Adipocyte (in vitro differentiated cells): ENCODE results near the gene SNRNP25.

Experiments
- DNase-seq: peaks from one replicate; pipeline ENCODE4 v3.0.0-alpha.2; 2015; ENCODE audit warnings: low read depth
- H3K27me3 ChIP-seq: replicated peaks from 2 replicates; pipeline ENCODE4 v1.7.0; 2013; ENCODE audit warnings: mild to moderate bottlenecking, low read length, moderate library complexity; ENCODE audit not compliant: control insufficient read depth, insufficient read depth
- H3K36me3 ChIP-seq: 2 replicates; pipeline ENCODE4 v1.7.0; 2013; ENCODE audit warnings: low read length, mild to moderate bottlenecking, moderate library complexity; ENCODE audit not compliant: control insufficient read depth, insufficient read depth, severe bottlenecking
- H3K4me1 ChIP-seq: 2 replicates; pipeline ENCODE4 v1.7.0; 2013; ENCODE audit warnings: mild to moderate bottlenecking, low read length, moderate library complexity; ENCODE audit not compliant: control insufficient read depth, insufficient read depth
- H3K4me3 ChIP-seq: 2 replicates; pipeline ENCODE4 v1.7.0; 2013; ENCODE audit warnings: mild to moderate bottlenecking, low read length, moderate library complexity
- H3K9ac ChIP-seq: 2 replicates; pipeline ENCODE4 v1.7.0; 2013; ENCODE audit warnings: mild to moderate bottlenecking, low read length, moderate library complexity
- H3K9me3 ChIP-seq: 2 replicates; pipeline ENCODE4 v1.7.0; 2013; ENCODE audit warnings: mild to moderate bottlenecking, low read length, moderate library complexity; ENCODE audit not compliant: control insufficient read depth

SNRNP25 gene

DNA sequence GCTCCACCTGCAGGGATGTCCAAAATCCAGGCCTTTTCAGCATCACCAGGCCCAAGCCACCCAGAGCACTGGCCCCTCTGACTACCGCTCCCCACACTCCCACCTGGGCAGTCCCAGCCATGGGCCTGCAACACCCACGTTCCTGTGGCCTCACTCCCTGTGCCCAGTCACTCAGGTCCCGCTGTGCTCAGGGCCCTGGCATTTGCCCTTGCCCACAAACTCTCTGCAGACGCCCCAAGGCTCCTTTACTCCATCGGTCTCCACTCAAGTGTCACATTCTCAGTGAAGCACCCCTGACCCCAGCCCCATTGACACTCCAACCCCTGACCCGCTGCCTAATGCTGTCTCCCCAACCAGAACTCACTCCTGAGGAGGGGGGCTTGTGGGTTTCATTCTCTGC, 48.0 kb downstream of the SNRNP25 start:
- no peak for DNase-seq
- peaks cover 22% of the 10 kb centered on the region for H3K4me1 ChIP-seq
- H3K36me3 ChIP-seq: peaks cover 41% of the 10 kb centered on the region
- no peak overlapping the region for H3K9ac ChIP-seq
- H3K27me3 ChIP-seq: no peaks in the 10 kb centered on the region
- no peaks in the 10 kb centered on the region for H3K9me3 ChIP-seq
- no peak overlapping the region for H3K4me3 ChIP-seq

DNA sequence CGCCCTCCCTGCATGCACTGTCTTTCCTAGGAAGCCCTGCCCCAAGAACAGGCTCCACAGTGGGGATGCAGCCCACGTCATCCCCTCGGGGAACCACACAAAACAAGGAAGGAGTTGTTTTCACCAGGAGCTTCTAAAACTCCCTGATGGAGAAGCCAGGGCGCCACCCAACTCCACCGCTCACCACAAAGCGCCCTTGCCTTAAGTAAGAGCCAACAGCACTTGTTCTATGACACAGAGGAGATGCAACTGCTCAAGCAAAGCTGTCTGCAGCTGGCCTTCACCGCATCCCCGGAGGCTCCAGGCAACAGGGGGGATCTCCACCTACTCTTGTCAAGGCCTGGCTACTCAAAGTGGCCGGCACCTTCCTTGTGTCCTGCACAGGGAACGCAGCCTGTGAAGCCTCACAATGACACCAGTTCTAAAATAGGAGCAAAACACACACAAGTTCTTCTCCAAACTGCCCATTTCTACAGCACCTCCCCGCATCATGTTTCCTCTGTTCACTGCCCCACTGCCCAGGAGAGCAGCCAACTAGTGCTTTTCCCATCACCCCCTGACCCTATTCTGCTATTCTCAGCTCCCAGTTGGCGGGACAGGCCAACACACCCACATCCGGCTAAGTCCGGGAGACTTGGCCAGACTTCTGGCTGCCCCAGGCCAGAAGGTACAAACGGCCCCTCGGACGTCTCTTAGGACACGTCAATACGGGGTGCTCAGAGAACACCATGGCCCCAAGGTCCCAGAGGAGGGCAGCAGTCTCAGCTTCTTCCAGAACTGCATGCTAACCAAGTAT, 48.6 kb downstream of the SNRNP25 start:
- Histone ChIP-seq H3K9me3 (no peaks in the 10 kb centered on the region), H3K36me3 (peaks cover 44% of the 10 kb centered on the region), H3K9ac (peak overlapping the region; percentile 32), H3K4me3 (no peak overlapping the region), H3K27me3 (no peaks in the 10 kb centered on the region), H3K4me1 (peaks cover 19% of the 10 kb centered on the region)
- no peak for DNase-seq

DNA sequence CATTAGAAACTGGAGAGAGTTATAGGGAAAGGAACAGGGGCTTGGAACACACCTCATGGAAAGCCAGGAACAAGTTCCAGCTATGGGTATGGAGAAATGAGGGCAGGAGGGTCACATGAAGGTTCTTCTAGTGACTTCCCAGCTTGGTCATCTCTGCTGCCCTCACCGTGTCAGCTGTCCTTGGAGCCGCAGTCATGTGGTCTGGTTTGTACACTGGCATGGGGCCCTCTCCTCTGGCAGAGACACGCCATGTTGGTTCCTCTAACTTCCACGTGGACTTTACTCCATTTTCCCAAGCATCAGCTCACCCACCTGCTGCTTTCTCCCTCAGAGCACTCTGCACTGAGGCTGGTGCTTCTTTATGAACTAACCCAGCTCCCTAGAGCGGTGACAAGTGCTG, 50.7 kb downstream of the SNRNP25 start:
- Histone ChIP-seq H3K27me3 (no peaks in the 10 kb centered on the region), H3K4me3 (no peak overlapping the region), H3K36me3 (peaks cover 41% of the 10 kb centered on the region), H3K9me3 (no peaks in the 10 kb centered on the region), H3K4me1 (peaks cover 18% of the 10 kb centered on the region), H3K9ac (no peak overlapping the region)
- DNase-seq: no peak

DNA sequence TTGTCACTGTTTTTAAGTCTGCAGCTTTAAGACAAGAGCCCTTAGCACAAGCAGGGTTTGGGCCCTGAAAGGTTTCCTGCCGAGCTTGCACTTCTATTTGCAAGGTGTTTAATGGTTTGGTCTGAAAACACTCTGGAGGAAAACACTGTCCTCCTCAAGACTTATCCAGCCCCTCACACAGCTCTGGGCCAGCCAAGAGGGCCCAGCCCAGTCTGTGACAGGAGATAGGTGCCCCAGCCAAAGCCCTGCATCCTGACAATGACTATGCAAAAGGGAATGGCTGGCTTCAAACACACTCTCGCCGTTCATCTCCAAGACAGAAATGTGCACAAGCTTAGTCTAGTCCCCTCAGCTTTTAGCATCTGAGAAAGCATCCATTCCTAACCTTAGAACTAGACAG, 51.3 kb downstream of the SNRNP25 start:
- H3K9me3 ChIP-seq: no peaks in the 10 kb centered on the region
- no peak for DNase-seq

DNA sequence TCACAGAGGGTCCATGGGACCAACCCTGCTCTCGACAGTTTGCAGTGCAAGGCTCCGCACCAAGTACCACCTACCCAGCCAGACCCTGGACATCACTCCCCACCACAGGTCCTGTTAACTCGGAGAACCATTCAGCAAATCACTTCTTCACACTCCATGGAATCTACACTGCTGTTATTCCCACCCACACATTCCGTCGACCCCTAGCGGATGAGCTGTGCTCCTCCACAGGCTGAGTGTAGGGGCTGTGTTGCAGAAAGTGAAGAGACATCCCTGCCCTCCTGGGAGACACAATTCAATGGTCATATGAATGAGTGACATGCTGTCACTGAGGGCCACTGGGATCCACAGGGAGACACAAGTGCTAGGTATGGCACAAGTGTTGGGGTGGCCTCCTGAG, 51.9 kb downstream of the SNRNP25 start:
- Histone ChIP-seq H3K27me3 (no peaks in the 10 kb centered on the region), H3K4me3 (no peak overlapping the region), H3K9me3 (no peaks in the 10 kb centered on the region), H3K36me3 (peaks cover 47% of the 10 kb centered on the region), H3K4me1 (peaks cover 18% of the 10 kb centered on the region), H3K9ac (no peak overlapping the region)
- no peak for DNase-seq

More for the DNA sequence above, 51.3 kb downstream of the SNRNP25 start:
- Histone ChIP-seq H3K9ac (no peak overlapping the region), H3K4me3 (no peak overlapping the region), H3K27me3 (no peaks in the 10 kb centered on the region), H3K4me1 (peaks cover 18% of the 10 kb centered on the region), H3K36me3 (peaks cover 46% of the 10 kb centered on the region)

DNA sequence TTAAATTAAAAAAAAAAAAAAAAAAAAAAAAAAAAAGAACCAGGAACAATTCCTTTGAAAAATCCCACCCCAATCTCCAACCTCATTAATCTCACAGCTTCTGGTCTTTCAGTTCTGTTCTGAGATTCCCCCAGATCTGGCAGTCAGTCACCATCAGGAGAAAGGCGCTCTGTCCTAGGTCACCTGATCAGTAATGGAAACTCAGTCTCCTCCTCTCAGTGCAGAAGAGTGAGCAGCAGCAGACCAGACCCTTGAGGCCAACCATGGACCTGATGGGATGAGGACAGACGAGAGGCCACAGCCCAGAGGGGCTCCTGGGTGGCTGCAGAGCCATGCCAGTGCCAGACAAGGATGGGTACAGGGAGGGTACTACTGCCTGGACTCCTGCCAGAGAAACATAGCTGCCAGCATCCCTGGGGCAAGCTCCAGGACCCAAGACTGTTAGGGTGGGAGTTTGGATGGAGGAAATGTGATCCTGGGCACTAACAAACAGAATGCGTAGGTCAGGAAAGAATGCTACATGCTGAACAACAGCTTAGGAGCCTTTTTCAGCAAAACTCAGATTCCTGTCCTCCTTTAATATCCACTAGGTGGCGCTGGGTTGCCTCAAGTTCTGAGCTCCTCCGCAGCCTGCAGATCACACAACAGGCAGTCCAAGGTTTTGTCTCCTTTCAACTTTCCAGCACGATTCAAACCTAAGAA, 53.1 kb downstream of the SNRNP25 start:
- no peaks in the 10 kb centered on the region for H3K27me3 ChIP-seq
- no peaks in the 10 kb centered on the region for H3K9me3 ChIP-seq
- H3K36me3 ChIP-seq: peaks cover 52% of the 10 kb centered on the region
- H3K4me3 ChIP-seq: no peak overlapping the region
- peaks cover 14% of the 10 kb centered on the region for H3K4me1 ChIP-seq
- DNase-seq: peak; percentile 95
- H3K9ac ChIP-seq: no peak overlapping the region
